ENCODE measurements around the gene FBXL17.

Gene FBXL17

GRCh38 chr5:108420158-108420557 is 38.3 kb upstream of the FBXL17 start:
- TF ChIP-seq POLR2AphosphoS5 (IDR thresholded peaks at IDR 0.05; ENCODE audit: low read depth, low read length) = no peak
- TF ChIP-seq REST (IDR thresholded peaks at IDR 0.05; ENCODE audit: insufficient read depth in 1 of 2, low read depth in 2 of 2, low read length in 2 of 2) = no peak
- TF ChIP-seq SIN3A (IDR thresholded peaks at IDR 0.05; ENCODE audit: borderline replicate concordance, insufficient read depth, low read length) = no peak
- no peak for TF ChIP-seq FOXP2 (optimal IDR thresholded peaks at IDR 0.05; ENCODE audit: borderline replicate concordance, extremely low read depth, extremely low read length, insufficient read depth)
- TF ChIP-seq TAF1 (IDR thresholded peaks at IDR 0.05; ENCODE audit: borderline replicate concordance, insufficient read depth, low read length) = no peak

- TF ChIP-seq TAF1 (IDR thresholded peaks at IDR 0.05; ENCODE audit: borderline replicate concordance, insufficient read depth, low read length) (no peak), SIN3A (IDR thresholded peaks at IDR 0.05; ENCODE audit: borderline replicate concordance, insufficient read depth, low read length) (no peak), REST (IDR thresholded peaks at IDR 0.05; ENCODE audit: insufficient read depth in 1 of 2, low read depth in 2 of 2, low read length in 2 of 2) (no peak), POLR2AphosphoS5 (IDR thresholded peaks at IDR 0.05; ENCODE audit: low read depth, low read length) (no peak), FOXP2 (optimal IDR thresholded peaks at IDR 0.05; ENCODE audit: borderline replicate concordance, extremely low read depth, extremely low read length, insufficient read depth) (no peak)
Measured at GRCh38 chr5:108418197-108418596, 36.3 kb upstream of the FBXL17 start.

- TF ChIP-seq TAF1 (IDR thresholded peaks at IDR 0.05; ENCODE audit: borderline replicate concordance, insufficient read depth, low read length) (no peak), SIN3A (IDR thresholded peaks at IDR 0.05; ENCODE audit: borderline replicate concordance, insufficient read depth, low read length) (no peak), REST (IDR thresholded peaks at IDR 0.05; ENCODE audit: insufficient read depth in 1 of 2, low read depth in 2 of 2, low read length in 2 of 2) (no peak), FOXP2 (optimal IDR thresholded peaks at IDR 0.05; ENCODE audit: borderline replicate concordance, extremely low read depth, extremely low read length, insufficient read depth) (no peak), POLR2AphosphoS5 (IDR thresholded peaks at IDR 0.05; ENCODE audit: low read depth, low read length) (no peak)
Measured at GRCh38 chr5:108417166-108417670, 35.3 kb upstream of the FBXL17 start.

GRCh38 chr5:108415726-108416125 is 33.8 kb upstream of the FBXL17 start:
- no peak for TF ChIP-seq FOXP2 (optimal IDR thresholded peaks at IDR 0.05; ENCODE audit: borderline replicate concordance, extremely low read depth, extremely low read length, insufficient read depth)
- no peak for TF ChIP-seq POLR2AphosphoS5 (IDR thresholded peaks at IDR 0.05; ENCODE audit: low read depth, low read length)
- TF ChIP-seq SIN3A (IDR thresholded peaks at IDR 0.05; ENCODE audit: borderline replicate concordance, insufficient read depth, low read length) = no peak
- no peak for TF ChIP-seq REST (IDR thresholded peaks at IDR 0.05; ENCODE audit: insufficient read depth in 1 of 2, low read depth in 2 of 2, low read length in 2 of 2)
- no peak for TF ChIP-seq TAF1 (IDR thresholded peaks at IDR 0.05; ENCODE audit: borderline replicate concordance, insufficient read depth, low read length)

- TF ChIP-seq FOXP2 (optimal IDR thresholded peaks at IDR 0.05; ENCODE audit: borderline replicate concordance, extremely low read depth, extremely low read length, insufficient read depth) (no peak), REST (IDR thresholded peaks at IDR 0.05; ENCODE audit: insufficient read depth in 1 of 2, low read depth in 2 of 2, low read length in 2 of 2) (no peak), POLR2AphosphoS5 (IDR thresholded peaks at IDR 0.05; ENCODE audit: low read depth, low read length) (no peak), SIN3A (IDR thresholded peaks at IDR 0.05; ENCODE audit: borderline replicate concordance, insufficient read depth, low read length) (no peak), TAF1 (IDR thresholded peaks at IDR 0.05; ENCODE audit: borderline replicate concordance, insufficient read depth, low read length) (no peak)
Measured at GRCh38 chr5:108409786-108410185, 27.9 kb upstream of the FBXL17 start.
